Measurements from ENCODE around the gene ELOVL7.

GRCh38 chr5:60719329-60719728, 124.7 kb downstream of the ELOVL7 start:
- TF ChIP-seq EP300 (IDR thresholded peaks at IDR 0.05) (no peak), CTCF (IDR thresholded peaks at IDR 0.05) (no peak), POLR2A (IDR thresholded peaks at IDR 0.05; ENCODE audit: low read depth) (no peak)

Data from esophagus muscularis mucosa (tissue), 4 donors.